GM18909 (cell line): ENCODE data around the gene CNPY2.
"Not testable (repeated sequence)": the region's sequence is repeated elsewhere in the genome, so short reads cannot be mapped to it uniquely, and the experiment has no call there.

Experiments used
- ATAC-seq: cut with Tn5 transposase; IDR thresholded peaks from one replicate; pipeline ENCODE4 v1.9.1; 2021; ENCODE audit warnings: mild to moderate bottlenecking; ENCODE audit not compliant: unreplicated experiment, poor library complexity

The CNPY2 gene

DNA sequence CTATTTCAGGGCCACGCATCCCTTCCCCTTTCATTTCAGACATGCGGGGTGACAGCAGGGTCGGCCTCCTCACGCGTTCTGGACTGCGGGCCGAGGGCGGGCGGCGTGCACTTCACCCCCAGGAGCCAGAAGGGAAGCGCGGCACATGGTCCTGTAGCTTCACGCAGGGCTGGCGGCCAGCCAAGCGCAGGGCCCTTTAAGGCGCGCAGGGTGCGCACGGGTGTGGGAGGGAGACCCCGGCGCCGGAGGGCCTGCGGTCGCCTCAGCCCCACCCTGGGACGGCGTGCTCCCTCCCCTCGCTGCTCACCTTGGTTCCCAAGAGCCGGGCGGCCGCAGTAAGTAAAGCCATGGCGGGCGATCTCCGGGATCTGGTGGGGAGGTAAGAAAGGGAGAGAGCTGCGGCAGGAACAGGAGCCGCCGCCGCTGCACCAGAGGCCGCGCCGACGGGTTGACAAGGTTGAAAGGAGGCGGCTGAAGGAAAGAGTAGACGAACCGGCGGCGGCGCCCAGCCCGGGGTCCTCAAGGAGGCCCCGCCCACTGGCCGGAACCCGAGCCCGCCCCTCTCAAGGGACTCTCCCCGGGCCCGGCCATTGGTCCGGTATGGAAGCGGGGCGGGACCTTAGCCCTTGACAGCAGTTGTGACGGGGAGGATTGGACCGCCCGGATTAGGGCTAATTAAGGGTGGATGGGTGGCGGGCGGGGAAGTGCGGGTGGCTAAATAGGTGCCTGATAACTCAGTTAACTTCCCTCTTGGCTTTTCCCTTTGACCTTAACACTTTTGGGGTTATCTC is 15.7 kb downstream of the CNPY2 start, which contains the start of gene CS:
Gene CS, minus strand, starts transcription at position 478 of the 791 bp plus-strand sequence. Its CDS starts 129 bp downstream, at position 349.
- ATAC-seq, result peak; percentile 89

DNA sequence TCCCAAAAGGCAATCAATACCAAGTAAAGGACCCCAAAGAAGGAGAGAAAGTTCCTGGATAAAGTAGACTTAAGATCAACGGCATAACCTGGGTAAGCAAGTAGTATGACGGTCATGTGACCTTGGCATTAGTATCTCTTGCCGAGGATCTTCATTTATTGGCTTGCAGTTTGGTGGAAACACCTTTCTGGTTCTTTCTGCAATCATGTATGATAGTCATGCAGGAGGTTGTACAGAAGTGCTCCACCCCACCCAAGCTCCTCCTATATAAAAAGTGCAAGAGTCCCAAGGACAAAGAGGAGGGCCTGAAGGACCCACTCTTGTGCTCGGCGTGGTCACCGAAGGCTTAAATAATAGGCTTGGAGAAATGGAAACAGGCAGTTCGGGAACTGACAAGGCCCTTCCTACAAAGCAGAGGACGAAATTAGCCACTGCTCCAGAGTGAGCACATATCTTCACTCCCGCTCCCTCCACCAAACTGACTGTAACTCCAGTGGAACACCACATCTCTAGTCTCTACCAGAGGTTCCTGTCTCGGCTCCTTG is 16.4 kb downstream of the CNPY2 start:
- ATAC-seq, result no peak

DNA sequence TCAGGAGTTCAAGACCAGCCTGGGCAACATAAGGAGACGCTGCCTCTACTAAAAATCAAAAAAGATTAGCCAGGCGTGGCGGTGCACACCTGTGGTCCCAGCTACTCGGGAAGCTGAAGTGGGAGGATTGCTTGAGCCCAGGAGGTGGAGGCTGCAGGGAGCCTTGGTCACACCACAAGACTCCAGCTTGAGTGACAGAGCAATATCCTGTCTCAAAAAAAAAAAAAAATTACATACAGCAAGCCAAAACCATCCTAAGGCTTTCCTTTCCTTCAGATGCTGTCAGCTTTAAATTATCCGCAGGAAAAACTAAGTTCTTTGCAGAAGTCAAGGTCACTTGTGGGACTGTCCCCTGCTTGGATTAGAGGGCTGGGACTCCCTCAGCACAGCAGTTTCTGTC is 17.0 kb downstream of the CNPY2 start:
- ATAC-seq, result no peak

DNA sequence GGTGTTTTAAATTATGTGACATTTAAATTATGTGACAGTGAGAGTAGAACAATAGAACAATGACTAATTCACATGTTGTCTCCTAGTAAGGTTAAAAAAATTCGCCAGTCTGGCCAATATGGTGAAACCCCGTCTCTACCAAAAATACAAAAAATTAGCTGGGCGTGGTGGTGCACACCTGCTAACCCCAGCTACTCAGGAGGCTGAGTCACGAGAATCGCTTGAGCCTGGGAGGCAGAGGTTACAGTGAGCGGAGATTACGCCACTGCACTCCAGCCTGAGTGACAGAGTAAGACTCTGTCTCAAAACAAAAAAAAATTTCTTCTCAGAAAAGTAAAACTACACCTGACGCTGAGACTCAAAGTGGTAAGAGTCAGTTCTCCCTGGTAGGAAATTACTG is 18.4 kb downstream of the CNPY2 start:
- ATAC-seq, result no peak

DNA sequence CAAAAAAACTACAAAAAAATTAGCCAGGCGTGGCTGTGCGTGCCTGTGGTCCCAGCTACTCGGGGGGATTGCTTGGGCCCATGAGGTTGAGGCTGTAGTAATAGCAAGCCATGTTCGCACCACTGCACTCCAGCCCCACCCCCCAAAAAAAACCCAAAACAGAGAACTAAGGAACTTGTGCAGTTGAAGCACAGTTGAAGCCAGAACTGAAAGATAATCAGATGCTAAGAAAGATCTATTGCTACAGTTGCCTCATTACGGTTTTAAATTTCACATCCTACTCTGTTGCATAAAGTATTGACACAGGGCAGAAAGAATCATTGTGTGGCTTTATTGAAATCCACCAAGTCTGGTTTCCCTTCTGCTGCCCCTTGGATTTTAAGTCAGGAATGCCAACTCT is 19.5 kb downstream of the CNPY2 start:
- no peak for ATAC-seq

DNA sequence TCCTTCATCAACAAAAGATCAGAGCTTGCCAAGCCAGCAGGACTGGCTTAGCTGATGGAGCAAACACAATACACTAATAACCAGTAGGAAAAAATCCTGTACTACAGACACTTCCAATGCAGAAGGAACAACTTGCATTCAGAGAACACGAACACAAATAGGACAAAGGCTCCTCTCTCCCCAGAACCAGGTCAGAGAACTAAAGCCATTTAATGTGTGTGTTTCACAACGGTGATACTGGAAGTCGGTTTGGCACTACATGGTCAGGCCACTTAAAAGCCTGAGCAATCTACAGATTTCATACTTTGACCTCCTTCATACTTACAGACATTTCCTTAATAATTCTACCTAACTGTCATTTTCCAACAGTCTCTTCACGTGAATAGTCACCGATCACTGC is 22.0 kb downstream of the CNPY2 start:
- ATAC-seq, result no peak

DNA sequence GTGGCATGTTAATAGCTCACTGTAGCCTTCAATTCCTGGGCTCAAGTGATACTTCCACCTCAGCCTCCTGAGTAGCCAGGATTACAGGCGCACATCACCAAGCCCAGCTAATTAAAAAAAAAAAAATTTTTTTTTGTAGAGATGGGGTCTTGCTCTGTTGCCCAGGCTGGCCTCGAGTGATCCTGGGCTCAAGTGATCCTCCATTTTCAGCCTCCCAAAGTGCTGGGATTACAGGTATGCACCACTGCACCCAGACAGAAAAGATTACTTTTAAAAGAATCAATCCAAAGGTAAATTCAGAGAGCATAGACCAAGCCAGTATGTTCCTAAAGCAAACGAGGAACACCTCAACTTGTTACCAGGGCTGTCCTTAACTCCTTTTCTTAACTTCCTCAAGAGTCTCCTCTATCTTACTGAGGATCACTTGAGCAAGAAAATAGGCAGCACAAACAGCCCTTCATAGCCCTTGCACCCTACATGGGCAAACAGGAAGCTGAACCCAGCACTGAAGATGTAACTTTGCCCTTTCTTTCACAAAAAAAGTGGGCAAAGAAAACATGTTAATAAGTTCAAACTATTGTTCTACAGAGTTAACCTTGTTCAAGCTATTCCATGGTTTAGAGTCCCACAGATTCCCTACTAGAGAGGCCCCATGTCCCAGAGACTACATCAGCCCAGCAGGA is 26.9 kb downstream of the CNPY2 start:
- ATAC-seq, result no peak

DNA sequence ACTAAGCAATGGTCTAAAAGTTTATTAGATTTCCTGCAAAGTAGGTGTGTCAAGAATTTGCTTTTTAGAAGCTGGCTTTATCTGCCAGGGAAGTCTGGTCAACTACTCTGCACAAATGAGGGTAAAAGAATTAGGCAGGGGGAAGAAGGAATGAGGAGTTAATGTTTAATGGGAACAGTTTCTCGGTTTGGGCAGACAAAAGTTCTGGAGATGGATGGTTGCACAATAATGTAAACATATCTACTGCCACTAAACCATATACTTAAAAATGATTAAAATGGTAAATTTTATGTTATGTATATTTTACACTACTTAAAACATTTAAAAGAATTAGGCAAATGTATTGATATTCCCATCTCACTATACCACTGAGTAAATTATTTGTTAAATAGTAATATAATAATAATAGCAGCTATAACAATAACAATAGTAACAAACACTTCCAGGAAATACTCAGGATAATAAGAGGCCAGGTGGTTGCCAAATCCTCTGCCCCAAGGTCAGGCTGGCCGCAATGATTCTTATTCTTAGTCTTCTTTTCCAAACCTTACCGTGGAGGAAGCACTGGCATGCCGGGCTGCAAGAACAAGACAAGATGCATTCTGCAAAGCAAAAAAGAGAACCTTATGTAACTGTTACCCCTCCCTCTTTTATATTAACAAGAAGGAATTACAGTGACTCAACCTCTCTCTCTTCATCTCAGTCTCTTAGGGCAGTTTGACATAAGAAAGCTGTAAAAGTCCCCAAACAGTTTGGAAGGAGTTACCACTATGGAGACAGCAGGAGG is 29.6 kb downstream of the CNPY2 start:
- no peak for ATAC-seq

DNA sequence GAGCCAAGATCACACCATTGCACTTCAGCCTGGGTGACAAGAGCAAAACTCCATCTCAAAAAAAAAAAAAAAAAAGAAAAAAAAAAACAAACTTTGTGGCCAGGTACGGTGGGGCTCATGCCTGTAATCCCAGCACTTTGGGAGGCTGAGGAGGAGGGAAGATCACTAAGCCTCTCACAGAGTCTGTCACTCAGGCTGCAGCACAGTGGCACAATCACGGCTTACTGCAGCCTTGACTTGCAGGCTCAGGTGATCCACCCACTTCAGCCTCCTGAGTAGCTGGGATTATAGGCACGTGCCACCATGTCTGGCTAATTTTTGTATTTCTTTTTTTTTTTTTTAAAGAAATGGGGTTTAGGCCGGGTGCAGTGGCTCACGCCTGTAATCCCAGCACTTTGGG is 31.5 kb downstream of the CNPY2 start:
- ATAC-seq, result not testable (repeated sequence)

DNA sequence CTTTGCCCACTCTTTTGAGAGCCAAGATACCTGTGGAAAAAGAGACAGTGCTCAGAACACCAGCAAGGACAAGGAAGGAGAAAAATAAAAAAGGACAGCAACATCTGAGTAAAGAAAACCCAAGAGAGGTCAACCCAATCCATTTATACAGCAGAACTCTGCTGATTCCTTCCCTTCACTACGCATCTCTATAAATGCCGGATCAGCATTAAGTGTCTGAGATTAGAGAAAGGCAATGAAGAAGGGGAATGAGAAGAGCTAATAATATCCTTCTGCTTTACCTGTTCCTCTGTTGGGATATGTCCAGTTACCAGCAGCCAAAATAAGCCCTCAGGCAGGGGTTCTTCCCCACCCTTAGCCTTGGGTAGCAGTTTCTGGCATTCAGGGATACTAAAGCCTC is 33.2 kb downstream of the CNPY2 start:
- ATAC-seq, result no peak

DNA sequence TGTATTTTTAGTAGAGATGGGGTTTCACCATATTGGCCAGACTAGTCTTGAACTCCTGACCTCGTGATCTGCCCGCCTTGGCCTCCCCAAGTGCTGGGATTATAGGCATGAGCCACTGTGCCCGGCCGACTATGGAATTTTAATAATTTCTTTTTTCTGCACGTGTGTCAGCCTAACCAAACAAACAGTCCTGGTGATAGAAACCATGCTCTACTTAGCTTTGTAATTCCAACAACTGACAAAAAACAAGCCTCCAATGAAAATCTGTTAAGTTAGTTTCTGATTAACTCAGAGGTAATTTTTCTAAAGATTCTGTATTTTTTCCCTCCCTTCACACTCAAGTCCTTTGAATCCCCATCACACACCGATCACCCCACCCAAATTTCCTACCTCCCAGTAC is 33.8 kb downstream of the CNPY2 start:
- ATAC-seq, result no peak

DNA sequence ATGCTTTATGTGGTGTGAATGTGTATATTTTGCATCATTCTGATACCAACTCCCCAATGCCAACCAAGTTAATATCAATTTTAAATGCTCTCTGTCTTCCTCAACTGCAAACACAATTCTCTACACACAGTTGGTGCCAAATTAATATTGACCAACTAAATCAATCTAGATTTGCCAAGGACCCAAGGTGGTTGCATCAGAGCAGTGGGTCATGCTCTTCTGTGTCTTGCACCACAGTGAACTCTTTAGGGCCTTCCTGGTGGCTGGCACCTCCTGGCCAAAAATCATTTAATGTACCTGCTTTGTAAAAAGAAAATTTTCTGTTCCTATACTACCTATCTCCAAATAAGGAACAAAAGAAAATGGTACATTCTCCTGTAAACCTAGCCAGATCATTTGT is 34.9 kb downstream of the CNPY2 start:
- ATAC-seq, result no peak

DNA sequence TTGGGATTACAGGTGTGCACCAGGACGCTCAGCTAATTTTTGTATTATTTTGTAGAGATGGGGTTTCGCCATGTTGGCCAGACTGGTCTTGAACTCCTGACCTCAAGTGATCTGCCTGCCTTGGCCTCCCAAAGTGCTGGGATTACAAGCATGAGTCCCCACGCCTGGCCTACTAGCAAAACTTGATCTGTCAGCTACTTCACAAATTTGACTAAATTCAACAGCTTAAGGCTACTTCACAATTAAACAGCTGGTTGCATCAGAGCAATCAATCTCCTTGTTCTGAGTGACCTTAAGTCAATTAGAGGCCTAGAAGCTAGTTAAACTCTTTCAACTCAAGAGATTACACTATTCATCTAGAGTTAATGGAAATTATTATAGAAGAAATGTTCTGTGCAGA is 36.9 kb downstream of the CNPY2 start:
- ATAC-seq, result no peak

DNA sequence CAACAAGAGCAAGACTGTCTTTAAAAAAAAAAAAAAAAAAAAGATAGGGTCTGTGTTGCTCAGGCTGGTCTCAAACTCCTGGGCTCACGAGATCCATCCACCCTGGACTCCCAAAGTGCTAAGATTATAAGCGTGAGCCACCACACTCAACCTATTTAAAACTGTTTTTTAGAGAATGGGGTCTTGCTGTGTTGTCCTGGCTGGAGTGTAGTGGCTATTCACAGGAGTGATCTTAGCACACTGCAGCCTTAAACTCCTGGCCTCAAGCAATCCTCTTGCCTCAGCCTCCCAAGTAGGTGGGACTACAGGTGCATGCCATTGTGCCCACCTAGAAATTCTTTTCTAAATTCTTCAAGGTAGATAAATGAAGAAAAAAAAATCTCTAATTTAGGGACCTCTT is 41.5 kb downstream of the CNPY2 start:
- ATAC-seq, result no peak

DNA sequence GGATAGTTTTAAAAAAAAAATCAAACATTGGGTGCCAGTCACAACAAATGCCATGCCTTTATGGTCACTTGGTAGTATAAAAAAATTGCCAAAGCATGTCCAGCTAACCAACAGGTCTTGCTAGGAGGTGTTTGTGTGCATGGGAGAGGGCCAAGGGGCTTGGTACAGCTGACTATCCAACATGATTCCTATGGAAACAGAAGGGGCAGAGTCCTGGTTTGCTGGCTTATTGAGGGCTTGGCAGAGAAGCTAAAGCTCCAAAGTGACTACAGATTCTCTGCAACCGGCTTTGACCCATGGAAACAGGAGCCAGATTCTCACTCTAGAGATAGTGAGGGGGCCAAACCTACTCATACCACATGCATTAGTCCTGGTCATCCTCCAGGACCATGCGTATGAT is 43.3 kb downstream of the CNPY2 start:
- ATAC-seq, result not testable (repeated sequence)

DNA sequence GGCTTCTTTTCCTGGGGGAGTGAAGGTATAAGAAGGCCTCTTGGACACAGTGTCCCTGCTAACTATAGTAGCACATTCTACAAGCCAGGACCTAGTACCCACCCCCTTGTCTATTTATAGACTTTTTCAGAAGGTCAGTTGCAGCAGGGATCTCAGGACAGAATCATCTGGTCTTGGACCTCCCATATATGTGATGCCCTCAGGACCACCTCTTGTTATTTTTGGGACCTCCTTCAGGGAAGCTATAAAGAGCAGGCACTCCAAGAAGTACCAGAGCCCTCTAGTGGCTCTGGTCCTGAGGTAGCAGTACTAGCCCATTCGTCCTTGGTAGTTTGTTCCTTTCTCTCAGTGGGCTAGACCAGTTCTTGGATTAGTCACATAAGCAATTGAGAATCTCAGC is 44.8 kb downstream of the CNPY2 start:
- ATAC-seq, result no peak

DNA sequence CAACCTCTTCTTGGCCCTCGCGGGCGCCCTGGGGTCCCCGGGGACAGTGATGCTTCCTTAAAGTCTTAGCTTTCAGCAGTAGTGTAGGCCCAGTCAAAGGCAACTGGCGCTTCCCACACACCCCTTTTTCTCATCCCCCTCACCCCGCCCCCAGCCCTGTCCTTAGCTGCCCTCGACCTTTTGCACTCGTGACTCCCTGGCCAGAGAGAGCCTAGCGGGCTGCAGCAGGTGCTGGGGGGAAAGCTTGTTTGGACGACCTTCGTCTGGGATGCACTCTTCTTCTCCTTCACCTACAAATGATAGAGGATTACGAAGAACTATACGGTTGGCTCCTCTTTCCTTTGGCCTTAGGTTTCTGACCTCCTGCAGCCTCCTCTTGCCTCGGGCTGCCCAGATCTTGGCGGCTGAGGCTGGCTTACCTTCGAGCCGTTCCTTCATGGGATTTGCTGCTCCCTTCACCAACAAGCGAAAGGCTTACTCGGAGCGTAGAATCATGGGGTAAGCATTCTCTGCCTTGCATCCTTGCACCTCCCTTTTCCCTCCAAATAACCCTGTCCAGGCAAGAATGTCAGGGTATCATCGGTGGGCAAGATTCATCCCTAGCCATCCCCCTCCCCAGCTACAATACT is 48.2 kb downstream of the CNPY2 start:
- ATAC-seq, result peak; percentile 10

DNA sequence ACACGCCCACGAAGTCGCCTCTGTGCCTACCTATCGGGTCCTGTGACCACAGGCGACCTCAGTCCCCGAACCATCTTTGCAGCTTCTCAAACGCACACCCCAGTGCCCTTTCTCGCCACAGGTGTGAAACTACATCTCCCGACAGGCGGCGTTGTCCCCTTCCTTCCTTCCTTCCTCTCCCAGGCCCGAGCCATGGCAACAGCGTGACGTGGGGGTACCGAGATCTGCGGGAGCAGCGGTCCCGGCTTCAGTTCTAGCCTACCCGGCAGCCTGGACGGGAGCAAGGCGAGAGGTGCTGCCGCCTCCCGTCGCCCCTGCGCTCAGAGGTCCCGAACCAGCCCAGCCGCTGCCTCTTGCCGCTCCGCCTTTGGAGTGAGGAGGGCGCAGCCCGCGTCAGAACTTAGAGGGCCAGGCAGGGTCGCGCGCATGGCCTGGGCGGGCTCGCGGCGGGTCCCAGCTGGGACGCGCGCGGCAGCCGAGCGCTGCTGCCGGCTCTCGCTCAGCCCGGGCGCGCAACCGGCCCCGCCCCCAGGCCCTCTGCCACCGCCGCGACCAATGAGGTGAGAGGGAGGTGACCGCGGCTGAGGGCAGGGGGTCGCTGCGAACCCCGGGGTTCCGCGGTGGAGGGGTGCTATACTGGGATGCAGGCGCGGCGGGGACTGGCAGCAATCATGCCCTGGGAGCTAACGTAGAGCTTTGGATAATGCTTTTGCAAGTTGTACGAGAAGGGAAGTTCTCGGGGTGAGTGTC is 48.9 kb downstream of the CNPY2 start, which contains the start of gene COQ10A:
Gene COQ10A, plus strand, starts transcription at position 250 of the 750 bp plus-strand sequence. Its CDS starts 177 bp downstream, at position 427.
- ATAC-seq, result peak; percentile 88

DNA sequence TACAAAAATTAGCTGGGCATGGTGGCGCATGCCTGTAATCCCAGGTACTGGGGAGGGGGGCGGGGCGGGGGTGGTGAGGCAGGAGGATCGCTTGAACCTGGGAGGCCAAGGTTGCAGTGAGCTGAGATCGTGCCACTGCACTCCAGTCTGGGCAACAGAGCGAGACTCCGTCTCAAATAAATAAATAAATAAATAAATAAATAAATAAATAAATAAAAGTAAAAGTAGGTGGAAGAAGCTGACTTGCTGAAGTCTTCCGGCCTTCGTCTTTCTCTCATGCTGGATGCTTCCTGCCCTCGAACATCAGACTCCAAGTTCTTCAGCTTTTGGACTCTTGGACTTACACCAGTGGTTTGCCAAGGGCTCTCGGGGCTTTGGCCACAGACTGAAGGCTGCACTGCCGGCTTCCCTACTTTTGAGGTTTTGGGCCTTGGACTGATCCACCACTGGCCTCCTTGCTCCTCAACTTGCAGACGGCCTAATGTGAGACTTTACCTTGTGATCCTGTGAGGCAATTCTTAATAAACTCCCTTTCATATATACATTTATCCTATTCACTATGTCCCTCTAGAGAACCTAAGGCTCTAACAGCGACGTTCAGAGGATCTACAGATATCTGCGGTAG is 49.6 kb downstream of the CNPY2 start:
- ATAC-seq, result not testable (repeated sequence)
